ENCODE results near the gene TENM4.
"Not testable (repeated sequence)": the region's sequence is repeated elsewhere in the genome, so short reads cannot be mapped to it uniquely, and the experiment has no call there.

The TENM4 gene

GRCh38 chr11:79244241-79244772, 196.5 kb downstream of the TENM4 start:
- DNase-seq (ENCODE audit: low spot score) = no peak

DNA sequence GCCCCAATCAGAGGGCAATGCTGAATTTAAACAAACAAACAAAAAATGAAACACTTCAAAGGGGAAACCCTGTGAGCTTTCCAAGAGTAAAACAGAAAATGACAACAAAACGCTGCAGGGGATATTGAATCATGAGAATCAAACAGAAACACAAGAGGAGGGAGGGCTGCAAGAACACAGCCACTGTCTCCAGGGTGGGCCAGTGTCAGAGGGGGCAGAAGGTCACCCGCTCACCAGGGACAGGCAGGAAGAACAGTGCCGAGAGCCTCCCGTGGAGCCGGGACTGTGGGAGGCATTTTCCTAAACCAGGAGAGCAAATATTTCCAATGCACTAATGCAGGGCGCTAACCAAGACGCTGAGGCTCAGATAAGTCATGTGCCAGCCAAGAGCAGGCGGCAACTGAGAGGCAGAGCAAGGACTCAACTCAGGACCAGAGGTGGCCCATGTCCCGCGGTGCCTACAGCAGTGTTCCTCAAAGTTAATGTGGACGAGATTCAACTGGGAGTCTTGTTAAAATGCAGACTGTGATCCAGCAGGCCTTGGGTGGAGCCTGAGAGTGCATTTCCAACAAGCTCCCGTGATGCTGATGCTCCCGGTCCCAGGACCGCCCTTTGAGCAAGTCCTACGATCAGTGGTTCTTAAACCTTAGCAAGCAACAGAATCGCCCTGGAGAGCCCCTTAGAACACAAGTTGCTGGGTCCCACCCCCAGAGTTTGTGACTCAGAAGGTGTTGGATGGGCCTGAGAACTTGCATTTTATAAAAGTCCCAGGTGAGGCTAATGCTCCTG, 197.2 kb downstream of the TENM4 start:
- DNase-seq (ENCODE audit: low spot score) = no peak

DNA sequence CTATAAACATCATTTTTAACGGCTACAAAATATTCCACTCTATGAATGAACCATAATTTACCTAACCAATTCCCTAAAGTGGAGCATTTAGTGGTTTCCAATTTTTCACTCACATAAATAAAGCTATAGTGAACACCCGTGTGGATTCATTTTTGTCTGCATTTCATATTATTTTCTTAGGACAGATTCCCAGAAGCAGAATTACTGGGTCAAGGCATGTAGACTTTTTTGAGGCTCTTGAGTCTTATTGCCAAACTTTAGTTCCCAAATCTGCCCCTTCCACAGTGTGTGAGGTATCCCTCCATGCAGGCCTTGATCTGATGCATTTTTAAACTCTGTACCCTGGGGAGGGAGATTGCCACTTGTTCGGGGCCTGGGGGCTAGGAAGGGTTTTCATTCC, 198.2 kb downstream of the TENM4 start:
- no peak for DNase-seq (ENCODE audit: low spot score)

- DNase-seq (ENCODE audit: low spot score) = no peak
These were observed 199.0 kb downstream of the TENM4 start for GRCh38 chr11:79241852-79242241.

- no peak for DNase-seq (ENCODE audit: low spot score)
These were observed 199.5 kb downstream of the TENM4 start for GRCh38 chr11:79241205-79241851.

DNA sequence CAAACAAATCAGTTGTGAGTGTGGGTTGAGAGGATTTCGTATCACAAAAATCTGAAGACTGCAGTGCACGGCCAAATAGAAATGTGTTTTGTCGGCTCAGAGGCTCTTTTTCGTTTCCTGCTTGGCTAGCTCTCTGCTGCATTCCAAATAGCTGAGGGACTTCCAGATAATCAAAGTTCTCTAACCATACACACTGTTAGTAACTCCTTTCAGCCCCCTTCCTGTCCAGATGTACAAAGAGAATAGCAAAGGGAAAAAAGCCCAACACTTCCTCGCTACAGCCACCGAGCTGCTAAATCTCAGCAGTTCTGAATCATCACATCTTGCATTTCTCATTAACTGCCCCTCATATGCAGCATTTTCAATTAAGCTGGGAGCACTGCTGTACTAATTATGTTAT, 203.1 kb downstream of the TENM4 start:
- no peak for DNase-seq (ENCODE audit: low spot score)

DNA sequence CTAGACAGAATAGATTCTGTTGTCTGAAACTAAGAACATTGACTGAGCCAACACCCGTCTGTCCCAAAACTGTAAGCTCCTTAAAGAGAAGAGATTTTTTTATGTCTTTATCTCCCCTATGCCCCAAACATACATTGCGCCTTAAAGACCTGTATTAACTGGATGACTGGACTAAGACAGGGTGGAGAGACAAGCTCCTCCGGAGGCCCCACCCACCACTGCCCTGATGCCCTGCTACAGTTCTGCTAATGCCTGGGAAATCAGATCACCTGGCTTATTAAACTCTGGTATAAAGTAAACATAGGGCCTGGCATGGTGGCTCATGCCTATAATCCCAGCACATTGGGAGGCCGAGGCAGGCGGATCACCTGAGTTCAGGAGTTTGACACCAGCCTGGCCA, 203.7 kb downstream of the TENM4 start:
- no peak for DNase-seq (ENCODE audit: low spot score)

DNA sequence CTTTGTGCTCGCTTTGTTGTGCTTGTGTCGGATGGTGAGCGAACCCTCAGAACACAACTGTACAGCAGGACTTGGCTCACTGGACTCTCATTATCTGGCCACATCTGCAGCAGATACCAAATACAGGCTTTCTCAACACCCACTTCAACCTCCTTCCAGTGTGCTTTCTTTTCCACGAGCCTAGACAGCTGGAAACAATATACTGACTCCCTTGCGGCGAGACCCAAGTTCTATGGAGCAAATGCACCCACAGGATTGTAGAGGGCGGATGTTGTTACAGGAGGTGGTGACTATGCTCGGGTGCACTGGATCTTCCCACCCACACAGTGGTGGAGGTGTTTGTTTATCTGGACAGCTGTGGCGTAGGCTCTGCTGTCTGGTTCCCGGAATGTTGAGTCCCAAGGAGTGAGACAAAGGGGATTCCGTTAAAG, 204.3 kb downstream of the TENM4 start:
- no peak for DNase-seq (ENCODE audit: low spot score)

GRCh38 chr11:79235696-79236095, 205.1 kb downstream of the TENM4 start:
- DNase-seq (ENCODE audit: low spot score) = no peak

DNA sequence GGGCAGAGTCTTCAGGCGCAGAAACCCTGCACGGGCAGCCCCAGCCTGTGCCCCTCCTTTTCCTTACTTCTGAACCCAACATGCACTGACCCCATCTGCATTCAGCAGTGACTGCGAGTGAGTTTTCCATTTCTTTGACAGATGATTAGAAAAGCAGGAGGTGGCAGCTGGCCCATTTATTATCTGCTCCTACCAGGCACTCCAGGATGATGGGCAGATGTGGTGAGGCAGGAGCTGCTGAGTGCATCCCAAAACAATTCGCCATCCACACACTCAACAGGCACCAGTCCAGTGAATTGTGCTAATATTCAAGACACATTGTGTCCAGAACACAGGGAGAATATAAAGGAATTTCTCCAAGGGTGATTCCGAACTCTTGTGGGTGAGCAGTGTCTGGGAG, 208.5 kb downstream of the TENM4 start:
- DNase-seq (ENCODE audit: low spot score) = no peak

GRCh38 chr11:79229047-79229446, 211.8 kb downstream of the TENM4 start:
- no peak for DNase-seq (ENCODE audit: low spot score)

GRCh38 chr11:79227767-79228755, 212.8 kb downstream of the TENM4 start:
- no peak for DNase-seq (ENCODE audit: low spot score)

DNA sequence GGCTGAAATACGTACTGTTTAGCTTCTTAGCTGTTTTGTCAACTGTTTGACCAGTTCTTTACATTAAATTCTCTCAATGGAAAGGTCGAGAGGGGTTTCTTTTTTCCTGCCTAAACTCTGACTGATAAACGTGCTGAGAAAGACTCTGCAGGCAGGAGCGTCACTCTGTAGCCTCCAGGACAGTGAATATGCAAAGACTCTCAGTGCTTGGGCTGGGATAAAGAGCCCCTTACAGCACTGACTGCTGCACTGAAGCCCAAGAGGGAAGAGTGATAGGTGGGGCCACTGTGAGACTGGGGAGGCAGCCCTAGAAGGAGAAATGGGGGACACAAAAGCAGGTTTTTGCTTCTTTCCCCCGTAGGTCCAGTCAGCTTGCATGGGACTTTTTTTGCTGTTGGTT, 213.5 kb downstream of the TENM4 start:
- DNase-seq (ENCODE audit: low spot score) = no peak

DNA sequence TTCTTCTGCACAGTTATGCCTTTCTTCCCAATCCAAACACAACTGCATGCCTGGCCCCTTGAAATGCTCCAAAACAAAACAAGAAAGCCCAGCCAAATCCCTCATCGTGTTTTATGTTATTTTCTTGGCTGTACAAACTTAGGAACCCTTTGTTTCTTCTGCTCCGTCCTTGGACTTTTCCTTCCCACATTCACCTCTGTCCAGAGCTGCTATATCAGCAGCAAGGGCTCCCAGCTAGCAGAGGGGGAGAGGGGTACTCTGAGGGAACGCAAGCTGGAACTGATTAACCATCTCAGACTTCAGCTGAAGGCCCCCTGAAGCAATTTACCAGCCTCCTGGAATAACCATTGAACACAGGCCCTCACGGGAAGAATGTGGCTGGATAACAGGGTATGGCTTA, 214.7 kb downstream of the TENM4 start:
- DNase-seq (ENCODE audit: low spot score) = no peak

- not testable (repeated sequence) for DNase-seq (ENCODE audit: low spot score)
These were observed 218.7 kb downstream of the TENM4 start for GRCh38 chr11:79222163-79222562.

GRCh38 chr11:79221444-79222130, 219.2 kb downstream of the TENM4 start:
- DNase-seq (ENCODE audit: low spot score) = no peak

GRCh38 chr11:79220171-79220570, 220.7 kb downstream of the TENM4 start:
- no peak for DNase-seq (ENCODE audit: low spot score)

DNA sequence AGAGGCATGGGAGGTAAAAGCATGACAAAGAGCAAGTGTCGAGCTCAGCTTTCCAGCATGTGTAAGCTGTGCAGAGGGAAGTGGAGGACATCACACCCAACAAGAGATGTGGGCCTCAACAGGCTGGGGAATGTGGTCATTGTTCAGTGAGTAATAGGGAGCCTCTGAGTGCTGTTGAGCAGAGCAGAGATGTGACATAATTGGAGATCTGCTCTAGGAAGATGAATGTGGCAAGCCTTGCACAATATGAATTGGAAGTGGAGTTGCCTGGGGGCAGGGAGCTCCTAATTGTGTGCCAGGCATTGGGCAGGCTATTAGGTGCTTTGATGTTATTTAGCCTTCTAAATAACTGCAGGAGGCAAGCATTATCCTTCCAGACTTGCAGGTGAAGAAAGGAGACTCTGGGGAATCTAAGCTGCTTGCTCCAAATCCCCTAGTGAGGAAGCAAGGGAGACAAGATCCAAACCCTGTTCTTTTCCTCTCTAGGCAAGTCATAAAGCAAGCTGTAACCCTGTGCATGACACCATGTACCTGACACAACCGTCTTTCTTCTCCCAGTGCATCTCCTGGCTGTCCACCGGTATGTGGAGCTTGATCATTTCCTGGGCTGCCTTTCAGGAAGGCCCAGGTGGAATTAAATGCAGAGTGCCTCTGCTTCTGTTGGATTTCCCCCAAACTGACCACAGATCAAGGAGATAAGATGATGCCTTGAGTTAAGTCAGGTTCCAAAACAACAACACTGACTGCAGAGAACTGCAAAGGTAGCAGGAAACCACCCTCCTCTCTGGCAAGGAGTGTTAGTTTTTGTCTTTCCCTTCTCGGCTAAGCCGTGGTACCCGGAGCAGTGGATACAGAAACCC, 221.4 kb downstream of the TENM4 start:
- no peak for DNase-seq (ENCODE audit: low spot score)

GRCh38 chr11:79212741-79213190, 228.1 kb downstream of the TENM4 start:
- no peak for DNase-seq (ENCODE audit: low spot score)

DNA sequence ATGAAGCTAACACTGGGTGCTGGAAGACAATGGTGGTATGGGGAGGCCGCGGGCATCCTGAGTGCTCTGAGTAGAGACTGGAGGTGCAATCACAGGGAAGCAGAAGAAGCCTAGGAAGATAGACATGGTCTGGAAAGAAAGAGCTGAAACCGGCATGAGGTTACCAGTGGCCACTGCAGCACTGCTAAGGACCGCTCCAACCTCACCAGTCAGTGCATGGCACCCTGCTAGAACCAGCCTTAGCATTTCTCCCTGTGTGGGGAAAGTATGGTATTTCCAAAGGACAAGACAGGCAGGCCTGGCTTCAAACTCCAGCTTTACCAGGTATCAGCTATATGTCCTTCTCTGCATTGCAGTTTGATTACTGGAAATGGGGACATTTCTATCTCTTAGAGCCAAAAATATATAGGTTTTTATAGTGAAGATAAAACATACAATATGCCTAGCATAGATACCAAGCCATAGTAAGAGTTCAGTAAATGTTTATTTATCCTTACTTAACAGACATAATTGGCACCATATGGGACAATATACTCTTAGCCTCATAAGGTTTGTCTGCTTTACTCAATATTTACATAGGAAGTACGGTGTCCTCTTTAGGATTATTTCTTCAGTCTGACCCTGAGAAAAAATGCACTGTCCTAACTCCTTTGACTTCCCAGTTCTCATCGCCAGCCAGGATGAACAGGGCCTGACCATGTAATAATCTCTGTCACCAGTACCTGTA, 231.1 kb downstream of the TENM4 start:
- DNase-seq (ENCODE audit: low spot score) = no peak

All from CD4-positive, alpha-beta T cell treated with Interleukin-2 at 100 ng/mL for 4 hours (primary cell).